ENCODE measurements around the gene RCL1. TPM values are rescaled to one million over a fixed set of nuclear protein-coding genes. Genes with fewer than 3 reads are reported as not detected.
"Not testable (repeated sequence)": the region's sequence is repeated elsewhere in the genome, so short reads cannot be mapped to it uniquely, and the experiment has no call there.

Gene RCL1
- total and polyA plus RNA-seq, 8 donors: 11.3 to 153 (median 21.9) TPM

DNA sequence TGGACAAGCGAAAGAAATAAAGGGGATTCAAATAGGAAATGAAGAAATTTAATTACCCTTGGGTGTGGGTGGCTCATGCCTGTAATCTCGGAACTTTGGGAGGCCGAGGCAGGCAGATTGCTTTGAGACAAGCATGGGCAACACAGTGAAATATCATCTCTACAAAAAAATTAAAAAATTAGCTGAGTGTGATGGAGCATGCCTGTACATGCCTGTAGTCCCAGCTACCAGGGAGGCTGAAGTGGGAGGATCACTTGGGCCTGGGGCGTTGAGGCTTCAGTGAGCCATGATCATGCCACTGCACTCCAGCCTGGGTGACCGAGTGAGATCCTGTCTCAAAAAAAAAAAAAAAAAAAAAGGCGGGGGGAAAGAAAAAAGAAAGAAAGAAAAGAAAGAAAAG lies 4.0 kb upstream of the RCL1 start:
- Histone ChIP-seq H3K4me1 (no peaks in the 10 kb centered on the region), H3K4me3 (no peak overlapping the region), H3K27me3 (peaks cover 0 to 3% (median 0%) of the 10 kb centered on the region in 4 donors), H3K27ac (no peak overlapping the region), H3K9me3 (no peaks in the 10 kb centered on the region), H3K36me3 (no peaks in the 10 kb centered on the region)
- 69 to 85% methylated on average over 5 of the region's 6 CpGs for WGBS, 2 donors
- intact Hi-C loops (cut with DNase I): no loop called here
- TF ChIP-seq, protein P1, sequence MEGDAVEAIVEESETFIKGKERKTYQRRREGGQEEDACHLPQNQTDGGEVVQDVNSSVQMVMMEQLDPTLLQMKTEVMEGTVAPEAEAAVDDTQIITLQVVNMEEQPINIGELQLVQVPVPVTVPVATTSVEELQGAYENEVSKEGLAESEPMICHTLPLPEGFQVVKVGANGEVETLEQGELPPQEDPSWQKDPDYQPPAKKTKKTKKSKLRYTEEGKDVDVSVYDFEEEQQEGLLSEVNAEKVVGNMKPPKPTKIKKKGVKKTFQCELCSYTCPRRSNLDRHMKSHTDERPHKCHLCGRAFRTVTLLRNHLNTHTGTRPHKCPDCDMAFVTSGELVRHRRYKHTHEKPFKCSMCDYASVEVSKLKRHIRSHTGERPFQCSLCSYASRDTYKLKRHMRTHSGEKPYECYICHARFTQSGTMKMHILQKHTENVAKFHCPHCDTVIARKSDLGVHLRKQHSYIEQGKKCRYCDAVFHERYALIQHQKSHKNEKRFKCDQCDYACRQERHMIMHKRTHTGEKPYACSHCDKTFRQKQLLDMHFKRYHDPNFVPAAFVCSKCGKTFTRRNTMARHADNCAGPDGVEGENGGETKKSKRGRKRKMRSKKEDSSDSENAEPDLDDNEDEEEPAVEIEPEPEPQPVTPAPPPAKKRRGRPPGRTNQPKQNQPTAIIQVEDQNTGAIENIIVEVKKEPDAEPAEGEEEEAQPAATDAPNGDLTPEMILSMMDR (IDR thresholded peaks at IDR 0.05): no peak
- DNase-seq (no peak), ATAC-seq (no peak), FAIRE-seq (no peak)

DNA sequence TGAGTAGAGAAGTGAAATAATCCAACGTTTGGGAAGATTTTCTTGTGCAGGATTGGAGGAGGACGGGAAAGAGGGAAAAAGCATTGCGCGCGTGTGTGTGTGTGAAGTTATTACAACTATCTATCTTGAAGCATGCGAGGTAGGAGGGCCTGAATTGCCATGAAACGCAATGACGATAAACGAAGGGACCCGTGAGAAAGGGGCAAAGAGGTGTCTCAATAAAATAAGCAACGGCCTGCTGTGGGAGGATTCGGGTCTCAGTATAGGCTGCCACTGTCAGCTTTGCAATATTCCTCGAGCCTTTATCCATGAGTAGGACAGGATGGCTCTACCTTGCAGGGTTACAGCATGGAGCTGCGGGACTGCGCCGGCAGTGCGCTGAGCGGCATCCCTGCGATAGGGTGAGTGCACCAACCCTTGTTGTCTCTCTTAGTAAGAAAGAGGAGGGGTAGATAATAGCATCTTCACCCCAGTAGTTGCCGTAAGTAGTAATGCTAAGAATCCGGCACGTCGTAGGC lies 631 bp upstream of the RCL1 start:
- Histone ChIP-seq H3K4me1 (peaks cover 0 to 7% (median 5%) of the 10 kb centered on the region in 3 donors), H3K9me3 (no peaks in the 10 kb centered on the region), H3K27ac (no peak overlapping the region), H3K27me3 (no peaks in the 10 kb centered on the region), H3K4me3 (peak overlapping the region; percentile 52 to 91 (median 88)), H3K36me3 (no peaks in the 10 kb centered on the region)
- intact Hi-C loops (cut with DNase I): no loop called here
- 5 to 7% methylated on average over 23 of the region's 23 CpGs for WGBS, 2 donors
- ATAC-seq (peak; percentile 4 to 35 (median 12)), FAIRE-seq (no peak), DNase-seq (no peak)
- TF ChIP-seq, protein P1 (IDR thresholded peaks at IDR 0.05): no peak

DNA sequence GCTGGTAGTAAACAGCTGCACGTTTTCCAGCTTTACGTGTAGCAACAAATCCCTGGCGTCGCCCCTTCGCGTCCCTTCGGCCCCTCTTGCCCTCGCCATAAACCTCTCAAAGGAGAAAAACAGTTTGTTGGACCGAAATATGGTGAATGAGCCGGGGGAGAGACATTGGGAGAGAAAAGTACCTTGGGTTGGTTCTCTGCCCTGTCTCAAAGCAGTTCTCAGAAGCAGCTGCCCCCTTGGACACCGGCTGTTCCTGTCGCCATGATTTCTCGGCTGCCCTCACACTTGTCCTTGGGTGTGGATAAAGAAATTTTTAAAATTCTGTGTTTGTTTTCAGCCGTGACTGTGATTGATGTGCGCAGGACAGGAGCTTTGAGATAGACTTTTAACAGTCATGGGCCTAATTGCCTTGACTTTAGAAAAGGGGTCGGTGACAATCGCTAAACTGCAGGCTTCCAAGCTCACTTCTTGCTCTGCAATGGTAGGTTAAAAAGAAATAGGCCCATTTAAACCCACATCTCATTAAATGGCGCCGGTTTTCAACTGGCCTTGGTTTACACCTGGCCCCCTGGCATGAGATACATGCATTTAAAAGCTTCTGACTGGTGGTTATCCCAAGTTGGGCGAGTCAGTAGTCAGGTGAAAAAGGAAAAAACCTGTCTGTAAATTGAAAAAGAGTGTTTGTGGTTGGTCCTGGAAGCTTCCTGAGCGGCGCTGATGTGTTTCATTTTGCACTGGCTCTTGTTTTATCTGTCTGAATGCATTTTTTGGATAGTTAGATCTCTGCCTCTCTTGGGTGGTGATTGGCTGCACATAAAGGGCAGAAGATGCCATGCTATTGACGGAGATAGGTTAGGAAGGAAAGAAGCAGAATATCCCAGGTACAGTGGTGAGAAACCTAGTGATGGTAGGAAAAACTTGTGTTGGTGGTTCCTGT lies 983 bp downstream of the RCL1 start:
- H3K27me3 ChIP-seq: no peaks in the 10 kb centered on the region
- DNase-seq (no peak), ATAC-seq (peak in 3 of 4 donors; percentile 3 to 5 (median 4)), FAIRE-seq (no peak)
- peak overlapping the region; percentile 88 to 92 (median 90) for H3K27ac ChIP-seq
- WGBS, 2 donors: 14 to 16% methylated on average over 23 of the region's 23 CpGs
- no peaks in the 10 kb centered on the region for H3K9me3 ChIP-seq
- H3K36me3 ChIP-seq: no peaks in the 10 kb centered on the region
- peaks cover 0 to 16% (median 9%) of the 10 kb centered on the region in 3 donors for H3K4me1 ChIP-seq
- H3K4me3 ChIP-seq: peak overlapping the region; percentile 85 to 91 (median 90)
- TF ChIP-seq, protein P1 (IDR thresholded peaks at IDR 0.05): no peak
- intact Hi-C loops (cut with DNase I): no loop called here

DNA sequence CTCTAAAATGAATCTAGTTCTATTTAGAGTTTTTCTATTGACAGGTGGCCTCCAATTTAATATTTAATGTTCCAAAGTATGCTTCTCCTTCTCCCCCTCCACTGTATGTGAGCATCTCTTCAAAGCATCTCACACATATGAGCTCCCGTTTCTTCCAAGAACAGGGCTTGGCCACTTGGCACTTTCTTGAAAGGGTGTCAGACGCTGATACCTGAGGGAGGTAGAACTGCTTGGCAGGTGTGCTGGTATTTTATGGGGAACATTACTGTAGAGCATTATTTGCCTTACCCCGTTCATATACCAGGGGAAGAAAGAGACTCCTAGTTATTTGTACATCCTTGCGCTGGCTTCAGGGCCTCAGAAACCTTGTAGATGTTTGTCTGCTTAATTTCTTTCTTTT lies 1.9 kb downstream of the RCL1 start:
- TF ChIP-seq, protein P1 (IDR thresholded peaks at IDR 0.05): no peak
- no peak overlapping the region for H3K27ac ChIP-seq
- ATAC-seq: no peak
- intact Hi-C loops (cut with DNase I): no loop called here
- no peak for FAIRE-seq
- peaks cover 0 to 22% (median 9%) of the 10 kb centered on the region in 3 donors for H3K4me1 ChIP-seq
- H3K4me3 ChIP-seq: peak overlapping the region in 1 of 4 donors; percentile 90
- no peaks in the 10 kb centered on the region for H3K36me3 ChIP-seq
- H3K9me3 ChIP-seq: no peaks in the 10 kb centered on the region
- no peaks in the 10 kb centered on the region for H3K27me3 ChIP-seq
- 70 to 71% methylated on average over 4 of the region's 4 CpGs for WGBS, 2 donors
- DNase-seq: no peak

DNA sequence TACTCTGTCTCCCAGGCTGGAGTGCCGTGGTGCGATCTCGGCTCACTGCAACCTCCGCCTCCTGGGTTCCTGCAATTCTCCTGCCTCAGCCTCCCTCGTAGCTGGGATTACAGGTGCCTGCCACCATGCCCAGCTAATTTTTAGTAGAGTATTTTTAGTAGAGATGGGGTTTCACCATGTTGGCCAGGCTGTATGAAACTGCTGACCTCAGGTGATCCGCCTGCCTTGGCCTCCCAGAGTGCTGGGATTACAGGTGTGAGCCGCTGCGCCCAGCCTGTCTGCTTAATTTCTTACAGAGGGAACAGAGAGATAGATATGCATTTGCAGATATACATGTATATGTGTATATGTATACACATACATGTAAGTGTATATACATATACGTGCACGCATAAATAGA lies 2.4 kb downstream of the RCL1 start:
- H3K27me3 ChIP-seq; H3K9me3 ChIP-seq; ATAC-seq; FAIRE-seq; DNase-seq; H3K27ac ChIP-seq; H3K36me3 ChIP-seq; intact Hi-C loops (cut with DNase I): not testable (repeated sequence)
- WGBS, 2 donors: 96 to 97% methylated on average over 10 of the region's 10 CpGs
- H3K4me3 ChIP-seq: peak overlapping the region in 1 of 4 donors; percentile 90
- peaks cover 0 to 25% (median 9%) of the 10 kb centered on the region in 3 donors for H3K4me1 ChIP-seq

Data from pancreas (tissue), 10 donors.